HCEC 1CT (cell line): ENCODE measurements around the gene LUC7L.
"Not testable (repeated sequence)": the region's sequence is repeated elsewhere in the genome, so short reads cannot be mapped to it uniquely, and the experiment has no call there.

Experiments used
- DNase-seq: peaks from one replicate; pipeline ENCODE4 v3.0.0-alpha.2; 2017

The LUC7L gene

GRCh38 chr16:228151-228851 lies 948 bp downstream of the LUC7L start:
- no peak for DNase-seq

DNA sequence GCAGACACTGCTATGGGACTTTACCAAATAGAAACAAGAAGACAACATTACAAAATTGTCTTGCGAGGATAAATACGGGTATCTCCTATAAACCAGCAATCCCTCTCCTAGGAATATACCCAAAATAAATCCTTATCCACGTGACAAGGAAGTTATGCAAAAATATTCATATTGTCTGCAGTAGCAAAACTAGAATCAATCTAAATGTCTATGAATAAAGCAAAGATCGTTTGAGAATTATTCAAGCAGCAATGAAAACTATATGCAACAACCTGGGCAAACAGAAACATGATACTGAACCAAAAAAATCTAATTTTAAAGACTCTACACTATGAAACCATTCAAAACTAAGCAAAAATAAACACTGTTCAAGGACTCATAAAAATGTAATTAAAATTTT lies 9.2 kb downstream of the LUC7L start:
- DNase-seq = no peak

DNA sequence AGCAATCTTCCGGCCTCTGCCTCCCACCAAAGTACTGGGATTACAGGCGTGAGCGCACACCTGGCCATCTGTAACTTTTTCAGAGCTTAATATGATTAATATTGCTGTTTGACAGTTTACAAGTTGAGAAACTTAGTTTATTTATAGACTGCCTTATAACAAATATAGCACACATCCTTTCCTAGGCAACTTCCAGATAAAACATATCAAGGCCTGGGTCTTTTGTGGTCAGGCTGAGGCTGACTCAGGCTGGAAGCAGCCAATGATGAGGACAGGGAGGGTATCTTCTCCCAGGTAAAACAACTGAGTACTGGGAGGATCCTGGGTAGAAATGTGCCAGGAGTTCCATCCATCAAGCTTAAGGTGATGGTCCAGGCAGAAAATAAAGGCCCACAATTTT lies 16.2 kb downstream of the LUC7L start:
- DNase-seq = no peak

DNA sequence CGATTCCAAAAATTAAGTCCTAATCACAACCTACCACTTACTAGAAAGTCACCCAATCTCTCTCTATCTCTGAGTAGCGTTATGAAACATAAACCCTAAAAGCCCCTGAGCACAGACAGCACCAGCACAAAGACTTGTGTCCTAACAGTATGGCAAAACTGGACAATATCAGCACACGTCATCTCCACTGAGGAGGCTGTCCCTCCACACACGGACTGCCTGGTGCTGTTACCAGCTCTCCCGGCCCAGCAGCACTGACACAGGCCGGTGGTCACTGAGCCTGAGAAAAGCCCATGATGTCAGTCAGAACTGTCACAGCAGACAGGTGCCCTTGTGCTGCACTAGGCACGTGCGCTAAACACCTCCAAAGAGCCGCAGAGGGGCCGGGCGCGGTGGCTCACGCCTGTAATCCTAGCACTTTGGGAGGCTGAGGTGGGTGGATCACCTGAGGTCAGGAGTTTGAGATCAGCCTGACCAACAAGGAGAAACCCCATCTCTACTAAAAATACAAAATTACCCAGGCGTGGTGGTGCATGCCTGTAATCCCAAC lies 17.5 kb downstream of the LUC7L start:
- DNase-seq = not testable (repeated sequence)

- DNase-seq = not testable (repeated sequence)
Measured at GRCh38 chr16:209359-209758, 19.9 kb downstream of the LUC7L start.

DNA sequence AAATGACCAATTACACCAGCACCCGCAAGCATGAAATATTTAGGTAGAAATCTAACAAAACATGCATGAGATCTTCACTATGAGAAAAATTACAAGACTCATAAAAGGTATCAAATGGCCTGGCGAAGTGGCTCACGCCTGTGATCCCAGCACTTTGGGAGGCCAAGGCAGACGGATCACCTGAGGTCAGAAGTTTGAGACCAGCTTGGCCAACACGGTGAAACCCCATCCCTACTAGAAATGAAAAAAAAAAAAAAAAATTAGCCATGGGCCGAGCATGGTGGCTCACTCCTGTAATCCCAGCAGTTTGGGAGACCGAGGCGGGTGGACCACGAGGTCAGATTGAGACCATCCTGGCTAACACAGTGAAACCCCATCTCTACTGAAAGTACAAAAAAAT lies 25.2 kb downstream of the LUC7L start:
- not testable (repeated sequence) for DNase-seq

DNA sequence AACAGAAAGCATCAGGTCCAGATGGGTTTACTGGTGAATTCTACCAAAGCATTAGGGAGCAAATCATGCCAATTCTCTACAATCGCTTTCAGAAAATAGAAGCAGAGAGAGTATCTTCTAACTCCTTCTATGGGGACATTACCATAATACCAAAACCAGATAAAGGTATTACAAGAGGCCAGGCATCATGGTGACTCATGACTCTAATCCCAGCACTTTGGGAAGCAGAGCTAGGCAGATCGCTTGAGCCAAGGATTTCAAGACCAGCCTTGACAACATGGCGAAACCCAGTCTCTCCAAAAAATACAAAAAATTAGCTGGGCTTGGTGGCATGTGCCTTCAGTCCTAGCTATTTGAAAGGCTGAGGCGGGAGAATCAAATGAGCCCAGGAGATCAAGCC lies 26.0 kb downstream of the LUC7L start:
- no peak for DNase-seq

DNA sequence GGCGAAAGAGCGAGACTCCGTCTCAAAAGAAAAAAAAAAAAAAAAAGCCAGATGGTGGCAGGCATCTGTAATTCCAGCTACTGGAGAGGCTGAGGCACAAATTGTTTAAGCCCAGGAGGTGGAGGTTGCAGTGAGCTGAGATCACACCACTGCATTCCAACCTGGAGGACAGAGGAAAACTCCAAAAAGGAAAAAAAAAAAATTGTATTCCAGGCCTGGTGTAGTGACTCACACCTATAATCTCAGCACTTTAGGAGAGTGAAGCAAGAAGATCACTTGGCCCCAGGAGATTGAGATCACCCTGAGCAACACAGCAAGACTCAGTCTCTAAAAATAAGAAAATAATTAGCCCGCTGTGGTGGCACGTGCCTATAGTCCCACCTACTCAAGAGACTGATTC lies 28.9 kb downstream of the LUC7L start:
- DNase-seq = peak; percentile 70

DNA sequence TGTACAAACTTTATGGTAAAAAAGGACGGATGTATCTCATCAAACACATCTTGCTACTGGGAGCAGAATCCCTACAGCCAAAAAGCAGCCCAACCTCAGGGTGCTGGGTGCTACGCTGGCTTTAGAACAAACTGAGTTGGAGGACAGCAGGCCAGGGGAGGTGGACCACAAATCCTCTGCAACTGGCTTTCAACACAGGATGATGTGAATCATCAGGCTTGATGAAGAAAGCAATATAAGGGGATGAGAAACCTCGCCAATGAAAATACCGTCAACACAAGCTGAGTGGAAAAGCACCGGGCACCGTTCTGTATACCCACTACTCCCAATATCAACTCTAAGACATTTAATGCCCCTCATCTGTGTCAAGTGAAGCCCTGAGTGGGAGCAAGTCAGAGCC lies 34.7 kb downstream of the LUC7L start:
- no peak for DNase-seq

- no peak for DNase-seq
Measured at GRCh38 chr16:193441-193840, 35.8 kb downstream of the LUC7L start.

- DNase-seq = no peak
Measured at GRCh38 chr16:192686-193085, 36.6 kb downstream of the LUC7L start.

DNA sequence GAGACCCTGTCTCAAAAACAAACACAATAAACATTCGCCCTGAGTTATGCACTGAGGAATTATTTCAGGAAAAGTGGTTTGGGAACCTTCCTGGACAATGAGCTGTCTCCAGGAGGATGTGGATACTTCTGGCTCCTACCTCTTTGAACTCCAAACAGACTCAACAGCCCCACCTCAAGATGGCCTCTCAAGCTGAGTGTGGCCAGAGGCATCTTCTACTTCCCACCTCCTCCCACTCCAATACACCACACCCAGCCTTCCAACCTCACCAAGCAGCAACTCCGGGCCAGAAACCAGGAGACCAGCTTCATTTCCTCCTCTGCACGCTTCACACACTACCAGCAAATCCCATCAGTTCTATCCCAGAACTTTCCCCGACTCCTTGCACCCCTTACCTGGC lies 37.4 kb downstream of the LUC7L start:
- DNase-seq = no peak

DNA sequence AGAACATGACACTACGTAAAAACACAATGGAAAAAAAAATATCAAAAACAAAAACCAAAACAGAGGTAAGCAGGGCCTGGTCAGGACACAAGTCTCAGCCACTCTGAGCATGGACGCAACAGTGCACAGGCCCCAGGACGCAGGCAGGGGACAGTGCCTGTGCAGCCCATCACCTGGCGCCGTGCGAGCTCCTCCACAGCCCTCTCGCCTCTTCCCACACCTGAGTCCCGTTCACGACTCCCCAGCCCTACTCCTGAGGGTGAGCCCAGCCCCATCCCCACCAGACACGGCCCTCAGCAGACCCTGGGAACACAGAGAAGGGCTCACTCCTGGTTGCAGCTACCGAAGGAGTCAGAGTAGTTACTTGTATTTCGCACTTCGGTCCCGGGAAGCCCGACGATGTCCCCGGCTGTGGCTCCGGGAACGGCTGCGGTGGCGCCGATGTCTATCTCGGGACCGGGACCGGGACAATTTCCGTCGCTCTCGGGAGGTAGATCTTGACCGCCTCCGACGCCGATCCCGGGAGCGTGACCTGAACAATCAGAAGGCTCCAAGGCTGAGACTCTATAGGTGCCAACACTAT lies 39.6 kb downstream of the LUC7L start:
- DNase-seq = no peak

GRCh38 chr16:188674-189073 lies 40.6 kb downstream of the LUC7L start:
- no peak for DNase-seq

DNA sequence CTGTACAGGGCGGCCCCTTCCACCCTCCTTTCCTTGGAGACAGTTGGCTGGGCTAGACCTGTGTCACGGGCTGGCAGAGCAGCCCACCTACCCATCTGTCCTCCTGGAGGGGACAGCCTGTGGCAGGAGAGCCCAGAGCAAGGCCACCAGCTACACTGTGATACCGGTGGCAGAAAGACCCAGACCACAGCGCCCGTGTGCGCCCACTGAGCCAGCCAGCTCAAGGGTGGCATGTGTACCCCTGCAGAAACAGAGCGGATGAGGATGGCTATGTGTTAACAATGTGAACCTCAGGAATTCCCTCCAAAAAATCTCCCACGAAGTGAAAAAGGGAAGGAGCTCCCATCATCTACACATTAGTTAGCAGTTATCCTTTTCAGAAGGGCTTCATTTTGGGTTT lies 41.9 kb downstream of the LUC7L start:
- DNase-seq = no peak

DNA sequence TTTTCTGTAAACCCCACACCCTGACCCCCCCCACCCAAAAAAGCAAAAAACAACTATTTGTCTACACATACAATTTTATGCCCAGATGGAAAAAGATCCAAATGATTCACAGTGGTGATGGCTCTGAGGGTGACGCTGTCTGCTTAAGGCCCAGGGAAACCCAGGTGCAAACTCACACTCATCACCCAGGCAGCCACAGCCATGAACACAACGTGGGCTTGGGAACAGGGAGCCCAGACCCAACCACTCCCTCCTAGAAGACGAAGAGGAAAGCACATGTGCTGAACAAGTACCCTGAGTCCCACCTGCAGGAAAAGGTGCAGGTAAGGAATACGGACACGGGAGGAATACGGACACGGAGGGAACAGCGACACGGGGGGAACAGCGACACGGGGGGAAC lies 43.6 kb downstream of the LUC7L start:
- no peak for DNase-seq

DNA sequence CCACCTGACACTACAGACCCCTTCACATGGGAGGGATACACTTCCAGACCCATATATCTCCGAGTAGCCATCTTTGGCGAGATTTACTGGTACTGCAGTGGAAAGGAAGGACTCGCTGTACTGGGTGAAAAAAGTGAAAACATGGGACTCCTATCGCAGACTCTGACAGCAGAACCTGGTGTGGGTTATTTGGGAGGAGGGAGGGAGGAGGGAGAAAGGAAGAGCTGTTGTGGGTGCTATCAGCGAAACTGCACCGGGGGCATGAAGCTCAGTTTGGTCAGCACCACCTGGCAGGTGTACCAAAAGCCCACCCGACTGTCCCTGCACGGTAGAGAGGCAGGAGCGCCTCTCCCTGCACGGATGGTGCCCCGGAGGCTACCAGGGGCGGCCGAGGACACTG lies 44.0 kb downstream of the LUC7L start:
- no peak for DNase-seq

GRCh38 chr16:183005-183404 lies 46.2 kb downstream of the LUC7L start:
- DNase-seq = no peak

DNA sequence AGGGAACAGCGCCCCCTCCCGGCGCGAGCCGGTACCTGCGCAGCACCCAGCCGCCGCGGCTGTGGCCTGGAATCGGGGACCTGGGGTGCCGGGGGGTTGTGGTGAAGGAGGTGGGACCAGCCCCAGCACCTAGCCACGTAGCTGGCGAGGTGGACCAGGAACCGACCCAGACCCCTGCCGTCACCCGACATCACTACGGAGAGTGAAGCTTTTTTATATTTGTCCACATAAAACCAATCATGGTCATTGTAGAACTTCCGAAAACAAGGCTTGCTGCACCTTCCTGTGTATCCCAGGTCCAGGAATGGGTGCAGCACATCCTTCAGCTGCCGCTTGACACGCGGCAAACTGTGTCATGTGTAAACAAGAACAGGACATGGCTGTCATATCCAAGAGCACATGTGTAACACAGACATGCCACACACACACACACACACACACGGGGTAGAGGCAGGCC lies 47.7 kb downstream of the LUC7L start:
- DNase-seq = no peak

DNA sequence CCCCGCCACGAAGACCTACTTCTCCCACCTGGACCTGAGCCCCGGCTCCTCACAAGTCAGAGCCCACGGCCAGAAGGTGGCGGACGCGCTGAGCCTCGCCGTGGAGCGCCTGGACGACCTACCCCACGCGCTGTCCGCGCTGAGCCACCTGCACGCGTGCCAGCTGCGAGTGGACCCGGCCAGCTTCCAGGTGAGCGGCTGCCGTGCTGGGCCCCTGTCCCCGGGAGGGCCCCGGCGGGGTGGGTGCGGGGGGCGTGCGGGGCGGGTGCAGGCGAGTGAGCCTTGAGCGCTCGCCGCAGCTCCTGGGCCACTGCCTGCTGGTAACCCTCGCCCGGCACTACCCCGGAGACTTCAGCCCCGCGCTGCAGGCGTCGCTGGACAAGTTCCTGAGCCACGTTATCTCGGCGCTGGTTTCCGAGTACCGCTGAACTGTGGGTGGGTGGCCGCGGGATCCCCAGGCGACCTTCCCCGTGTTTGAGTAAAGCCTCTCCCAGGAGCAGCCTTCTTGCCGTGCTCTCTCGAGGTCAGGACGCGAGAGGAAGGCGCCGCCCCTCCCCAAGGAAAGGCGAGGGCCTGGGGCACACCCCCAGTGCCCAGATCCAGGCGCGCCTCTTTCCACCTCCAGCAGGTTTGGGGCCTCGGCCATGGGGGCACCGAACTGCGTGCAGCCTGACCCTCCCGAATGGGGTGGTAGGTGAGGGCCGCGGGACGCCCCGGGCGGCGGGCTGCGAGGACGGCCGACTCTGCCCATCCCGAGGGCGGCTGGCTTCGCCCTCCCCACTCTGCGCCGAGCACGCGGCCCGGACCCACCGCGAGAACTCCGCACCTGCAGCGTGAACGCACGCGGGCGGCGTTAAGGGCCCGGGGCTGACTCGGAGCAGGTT lies 48.3 kb downstream of the LUC7L start:
- peak; percentile 41 for DNase-seq

GRCh38 chr16:180101-180675 lies 49.1 kb downstream of the LUC7L start, which contains the start of gene HBQ1:
Gene HBQ1 (plus strand): TSS chr16:180459. CDS start chr16:180487, 28 bp downstream.
- no peak for DNase-seq

DNA sequence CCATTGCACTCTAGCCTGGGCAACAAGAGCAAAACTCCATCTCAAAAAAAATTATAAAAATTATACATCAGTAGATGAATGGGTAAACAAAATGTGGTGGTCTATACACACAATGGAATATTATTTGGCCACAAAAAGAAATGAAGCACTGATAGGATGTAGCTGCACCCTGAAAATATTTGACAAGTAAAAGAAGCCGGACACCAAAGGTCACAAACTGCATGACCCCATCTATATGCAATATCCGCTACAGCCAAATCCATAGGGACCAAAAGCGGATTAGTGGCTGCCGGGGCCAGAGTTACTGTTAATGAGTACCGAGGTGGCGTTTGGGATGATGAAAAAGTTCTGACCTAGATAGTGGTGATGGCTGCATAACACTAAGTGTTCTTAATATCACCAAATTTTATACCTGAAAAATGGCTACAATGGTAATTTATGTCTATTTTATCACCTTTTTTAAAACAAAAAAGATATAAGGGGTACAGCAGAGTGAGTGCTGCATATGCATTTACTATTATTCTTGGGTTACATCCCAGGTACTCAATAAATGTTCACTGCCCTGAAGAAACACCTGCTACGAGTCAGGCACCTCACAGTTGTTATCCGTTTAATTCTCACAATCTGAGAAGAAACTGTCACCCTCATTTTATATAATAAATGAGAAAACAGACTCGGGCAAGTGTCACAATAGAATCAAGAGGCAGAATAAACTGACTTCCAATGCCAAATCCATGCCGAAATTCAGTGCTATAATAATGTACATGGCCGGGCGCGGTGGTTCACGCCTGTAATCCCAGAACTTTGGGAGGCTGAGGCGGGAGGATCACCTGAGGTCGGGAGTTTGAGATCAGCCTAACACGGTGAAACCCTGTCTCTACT lies 49.8 kb downstream of the LUC7L start:
- DNase-seq = no peak
